WTC11 (cell line): Measurements from ENCODE around the gene HS3ST4. TPM values are rescaled to one million over a fixed set of nuclear protein-coding genes. Genes with fewer than 3 reads are reported as not detected.

ENCODE experiments used
- ATAC-seq: fragments of 200-7000 bp; cut with Tn5 transposase; 2 replicates; pipeline ENCODE4 v1.10.0; 2021; ENCODE audit warnings: mild to moderate bottlenecking, moderate library complexity
- CTCF ChIA-PET: fragments of 300-600 bp; sonication (Branson Sonifier 250); formaldehyde crosslinking; loops from one replicate; lab custom pipeline; 2021; ENCODE audit warnings: antibody characterized with exemption; lab: Charles Lee
- POLR2A ChIA-PET: fragments of 350-600 bp; sonication (Branson Sonifier 250); formaldehyde crosslinking; loops from one replicate; lab custom pipeline; 2021; ENCODE audit warnings: antibody characterized with exemption; lab: Charles Lee
- DNase-seq: peaks from one replicate; pipeline ENCODE4 v3.0.0; 2021; ENCODE audit warnings: low spot score
- H3K27ac Mint-ChIP-seq: 2 replicates; pipeline ENCODE4 v1.8.0; 2021; ENCODE audit warnings: mixed read lengths
- H3K27me3 Mint-ChIP-seq: 2 replicates; pipeline ENCODE4 v1.8.0; 2021; ENCODE audit warnings: low read depth, mild to moderate bottlenecking, moderate library complexity, mixed read lengths
- H3K36me3 Mint-ChIP-seq: 2 replicates; pipeline ENCODE4 v1.8.0; 2021; ENCODE audit warnings: mixed read lengths
- H3K4me1 Mint-ChIP-seq: 2 replicates; pipeline ENCODE4 v1.8.0; 2022; ENCODE audit warnings: mixed read lengths
- H3K4me3 Mint-ChIP-seq: 2 replicates; pipeline ENCODE4 v1.8.0; 2021; ENCODE audit warnings: mild to moderate bottlenecking, moderate library complexity, mixed read lengths
- H3K9me3 Mint-ChIP-seq: 2 replicates; pipeline ENCODE4 v1.8.0; 2021; ENCODE audit warnings: mixed read lengths
- ATF6 ChIP-seq: sonication (generic); formaldehyde crosslinking; IDR thresholded peaks from 2 replicates; pipeline ENCODE4 v1.8.1; 2023; ENCODE audit warnings: mild to moderate bottlenecking, missing genetic modification reagents
- CBFB ChIP-seq: sonication (generic); formaldehyde crosslinking; IDR thresholded peaks from 2 replicates; pipeline ENCODE4 v1.8.1; 2022; ENCODE audit warnings: mild to moderate bottlenecking, low read depth, missing genetic modification reagents
- ELF4 ChIP-seq: sonication (generic); formaldehyde crosslinking; IDR thresholded peaks from 2 replicates; pipeline ENCODE4 v1.8.1; 2022; ENCODE audit warnings: low read depth, mild to moderate bottlenecking, moderate library complexity, missing genetic modification reagents
- JAZF1 ChIP-seq: fragments of 250-450 bp; sonication (Bioruptor Pico); IDR thresholded peaks from 2 replicates; pipeline ENCODE4 v1.9.0; 2021; ENCODE audit warnings: moderate library complexity, mild to moderate bottlenecking, inconsistent platforms
- MXD4 ChIP-seq: fragments of 250-450 bp; sonication (Bioruptor Pico); IDR thresholded peaks from 2 replicates; pipeline ENCODE4 v1.8.0; 2021; ENCODE audit warnings: mild to moderate bottlenecking, moderate library complexity, borderline replicate concordance
- NFE2L1 ChIP-seq: sonication (generic); formaldehyde crosslinking; IDR thresholded peaks from 2 replicates; pipeline ENCODE4 v1.8.1; 2023; ENCODE audit warnings: missing genetic modification reagents
- NR3C1 ChIP-seq: sonication (generic); formaldehyde crosslinking; conservative IDR thresholded peaks from 2 replicates; pipeline ENCODE4 v1.8.1; 2023; ENCODE audit warnings: low read depth, mild to moderate bottlenecking, missing genetic modification reagents
- PRDM15 ChIP-seq: sonication (generic); formaldehyde crosslinking; IDR thresholded peaks from 2 replicates; pipeline ENCODE4 v1.8.0; 2022; ENCODE audit warnings: missing genetic modification reagents
- RELA ChIP-seq: sonication (generic); formaldehyde crosslinking; IDR thresholded peaks from 2 replicates; pipeline ENCODE4 v1.8.1; 2022; ENCODE audit warnings: missing genetic modification reagents, mild to moderate bottlenecking, borderline replicate concordance
- TCF7 ChIP-seq: sonication (generic); formaldehyde crosslinking; IDR thresholded peaks from 2 replicates; pipeline ENCODE4 v1.8.0; 2022; ENCODE audit warnings: mild to moderate bottlenecking, low read depth, missing genetic modification reagents, moderate library complexity
- ZBTB43 ChIP-seq: sonication (generic); formaldehyde crosslinking; IDR thresholded peaks from 2 replicates; pipeline ENCODE4 v1.8.1; 2023; ENCODE audit warnings: mild to moderate bottlenecking, missing genetic modification reagents
- ZNF121 ChIP-seq: sonication (generic); formaldehyde crosslinking; IDR thresholded peaks from 2 replicates; pipeline ENCODE4 v1.8.0; 2023; ENCODE audit warnings: missing genetic modification reagents
- ZNF219 ChIP-seq: sonication (generic); formaldehyde crosslinking; IDR thresholded peaks from 2 replicates; pipeline ENCODE4 v1.8.0; 2023; ENCODE audit warnings: missing genetic modification reagents, mild to moderate bottlenecking, borderline replicate concordance
- ZNF317 ChIP-seq: sonication (generic); formaldehyde crosslinking; IDR thresholded peaks from 2 replicates; pipeline ENCODE4 v1.8.1; 2023; ENCODE audit warnings: low read depth, mild to moderate bottlenecking, moderate library complexity, missing genetic modification reagents, borderline replicate concordance
- ZNF423 ChIP-seq: fragments of 250-450 bp; sonication (Bioruptor Pico); IDR thresholded peaks from 2 replicates; pipeline ENCODE4 v2.1.2; 2022; ENCODE audit warnings: mild to moderate bottlenecking, moderate library complexity
- total RNA-seq: library from RNA; stranded (reverse); gene quantifications from 3 replicates; pipeline ENCODE4 v1.2.3, GENCODE V29; 2021
- TF ChIP-seq, protein P1 (sequence below): sonication (generic); formaldehyde crosslinking; IDR thresholded peaks from 2 replicates; pipeline ENCODE4 v1.8.0; 2023; ENCODE audit warnings: missing genetic modification reagents, mild to moderate bottlenecking, borderline replicate concordance
- TF ChIP-seq, protein P2 (sequence below): sonication (generic); formaldehyde crosslinking; IDR thresholded peaks from 2 replicates; pipeline ENCODE4 v1.8.1; 2022; ENCODE audit warnings: mild to moderate bottlenecking, missing genetic modification reagents, moderate library complexity, borderline replicate concordance

HS3ST4 gene
- total RNA-seq, 1 experiment from 2014 or later, result 5.4 TPM

- TF ChIP-seq ATF6 (CRISPR knock-in tag) (no peak), MXD4 (CRISPR knock-in tag) (no peak), TCF7 (no peak)
Observed at GRCh38 chr16:25888868-25889267, 197.1 kb downstream of the HS3ST4 start (continued).

- no peak for DNase-seq
- ATAC-seq, result no peak; the same call in 1 of the 2 replicates
- CTCF ChIA-PET, result no interaction called here
- H3K4me1 Mint-ChIP-seq, result peaks cover 16% of the 10 kb centered on the region
- H3K4me3 Mint-ChIP-seq, result no peak overlapping the region
- H3K27me3 Mint-ChIP-seq, result no peaks in the 10 kb centered on the region
- no peak overlapping the region for H3K27ac Mint-ChIP-seq
- H3K36me3 Mint-ChIP-seq, result no peaks in the 10 kb centered on the region; the same call in 1 of the 2 replicates
- TF ChIP-seq NR3C1 (no peak), ZBTB43 (CRISPR knock-in tag) (no peak), ZNF219 (CRISPR knock-in tag) (no peak), ZNF121 (CRISPR knock-in tag) (no peak)
- TF ChIP-seq, protein P1, sequence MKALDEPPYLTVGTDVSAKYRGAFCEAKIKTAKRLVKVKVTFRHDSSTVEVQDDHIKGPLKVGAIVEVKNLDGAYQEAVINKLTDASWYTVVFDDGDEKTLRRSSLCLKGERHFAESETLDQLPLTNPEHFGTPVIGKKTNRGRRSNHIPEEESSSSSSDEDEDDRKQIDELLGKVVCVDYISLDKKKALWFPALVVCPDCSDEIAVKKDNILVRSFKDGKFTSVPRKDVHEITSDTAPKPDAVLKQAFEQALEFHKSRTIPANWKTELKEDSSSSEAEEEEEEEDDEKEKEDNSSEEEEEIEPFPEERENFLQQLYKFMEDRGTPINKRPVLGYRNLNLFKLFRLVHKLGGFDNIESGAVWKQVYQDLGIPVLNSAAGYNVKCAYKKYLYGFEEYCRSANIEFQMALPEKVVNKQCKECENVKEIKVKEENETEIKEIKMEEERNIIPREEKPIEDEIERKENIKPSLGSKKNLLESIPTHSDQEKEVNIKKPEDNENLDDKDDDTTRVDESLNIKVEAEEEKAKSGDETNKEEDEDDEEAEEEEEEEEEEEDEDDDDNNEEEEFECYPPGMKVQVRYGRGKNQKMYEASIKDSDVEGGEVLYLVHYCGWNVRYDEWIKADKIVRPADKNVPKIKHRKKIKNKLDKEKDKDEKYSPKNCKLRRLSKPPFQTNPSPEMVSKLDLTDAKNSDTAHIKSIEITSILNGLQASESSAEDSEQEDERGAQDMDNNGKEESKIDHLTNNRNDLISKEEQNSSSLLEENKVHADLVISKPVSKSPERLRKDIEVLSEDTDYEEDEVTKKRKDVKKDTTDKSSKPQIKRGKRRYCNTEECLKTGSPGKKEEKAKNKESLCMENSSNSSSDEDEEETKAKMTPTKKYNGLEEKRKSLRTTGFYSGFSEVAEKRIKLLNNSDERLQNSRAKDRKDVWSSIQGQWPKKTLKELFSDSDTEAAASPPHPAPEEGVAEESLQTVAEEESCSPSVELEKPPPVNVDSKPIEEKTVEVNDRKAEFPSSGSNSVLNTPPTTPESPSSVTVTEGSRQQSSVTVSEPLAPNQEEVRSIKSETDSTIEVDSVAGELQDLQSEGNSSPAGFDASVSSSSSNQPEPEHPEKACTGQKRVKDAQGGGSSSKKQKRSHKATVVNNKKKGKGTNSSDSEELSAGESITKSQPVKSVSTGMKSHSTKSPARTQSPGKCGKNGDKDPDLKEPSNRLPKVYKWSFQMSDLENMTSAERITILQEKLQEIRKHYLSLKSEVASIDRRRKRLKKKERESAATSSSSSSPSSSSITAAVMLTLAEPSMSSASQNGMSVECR (CRISPR knock-in tag), result no peak
- POLR2A ChIA-PET, result no interaction called here
- H3K9me3 Mint-ChIP-seq, result 0 out of 2 replicates have a peak, but pooled peaks cover under 1% of the 10 kb centered on the region
Observed at GRCh38 chr16:25893332-25893731, 201.6 kb downstream of the HS3ST4 start.

- TF ChIP-seq ZNF423 (CRISPR knock-in tag), result no peak
- TF ChIP-seq JAZF1 (CRISPR knock-in tag), result no peak
- no peak for TF ChIP-seq NFE2L1 (CRISPR knock-in tag)
- POLR2A ChIA-PET, result no interaction called here
- Mint-ChIP-seq H3K27me3 (no peaks in the 10 kb centered on the region), H3K9me3 (no peaks in the 10 kb centered on the region), H3K36me3 (no peaks in the 10 kb centered on the region), H3K27ac (no peak overlapping the region), H3K4me1 (peaks cover 9% of the 10 kb centered on the region), H3K4me3 (no peak overlapping the region)
- DNase-seq (no peak), ATAC-seq (no peak)
- CTCF ChIA-PET, result no interaction called here
Observed at GRCh38 chr16:25894093-25894492, 202.3 kb downstream of the HS3ST4 start.

- no peak for ATAC-seq
- Mint-ChIP-seq H3K4me3 (no peak overlapping the region), H3K27ac (no peak overlapping the region), H3K36me3 (no peaks in the 10 kb centered on the region), H3K4me1 (peaks cover 9% of the 10 kb centered on the region), H3K9me3 (no peaks in the 10 kb centered on the region), H3K27me3 (no peaks in the 10 kb centered on the region)
- no peak for DNase-seq
- POLR2A ChIA-PET, result no interaction called here
- TF ChIP-seq, protein P2, sequence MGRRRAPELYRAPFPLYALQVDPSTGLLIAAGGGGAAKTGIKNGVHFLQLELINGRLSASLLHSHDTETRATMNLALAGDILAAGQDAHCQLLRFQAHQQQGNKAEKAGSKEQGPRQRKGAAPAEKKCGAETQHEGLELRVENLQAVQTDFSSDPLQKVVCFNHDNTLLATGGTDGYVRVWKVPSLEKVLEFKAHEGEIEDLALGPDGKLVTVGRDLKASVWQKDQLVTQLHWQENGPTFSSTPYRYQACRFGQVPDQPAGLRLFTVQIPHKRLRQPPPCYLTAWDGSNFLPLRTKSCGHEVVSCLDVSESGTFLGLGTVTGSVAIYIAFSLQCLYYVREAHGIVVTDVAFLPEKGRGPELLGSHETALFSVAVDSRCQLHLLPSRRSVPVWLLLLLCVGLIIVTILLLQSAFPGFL (CRISPR knock-in tag), result no peak
- no peak for TF ChIP-seq RELA
- no peak for TF ChIP-seq CBFB
- no peak for TF ChIP-seq PRDM15
- no peak for TF ChIP-seq ZNF317
- no peak for TF ChIP-seq ELF4
- CTCF ChIA-PET, result no interaction called here
Observed at GRCh38 chr16:25895380-25895779, 203.6 kb downstream of the HS3ST4 start.
